Neural cell (in vitro differentiated cells): ENCODE measurements around the gene FAM162B. TPM values are rescaled to one million over a fixed set of nuclear protein-coding genes. Genes with fewer than 3 reads are reported as not detected.

ENCODE experiments used
- H2AFZ ChIP-seq: fragments of 200-600, 300-800 bp; sonication (generic), shearing (Covaris generic); 2 replicates; pipeline ENCODE4 v1.6.0; 2014; ENCODE audit warnings: low read depth, mild to moderate bottlenecking, antibody characterized with exemption, low read length, moderate library complexity
- H3F3A ChIP-seq: fragments of 200-600 bp; shearing (Covaris generic); 2 replicates; pipeline ENCODE4 v1.6.1; 2016; ENCODE audit warnings: mild to moderate bottlenecking, moderate library complexity, mixed read lengths, antibody characterized with exemption, low read length; ENCODE audit not compliant: insufficient read depth, poor library complexity, severe bottlenecking
- H3K27ac ChIP-seq: fragments of 200-600, 300-800 bp; sonication (generic), shearing (Covaris generic); 2 replicates; pipeline ENCODE4 v1.5.1; 2014; ENCODE audit warnings: mild to moderate bottlenecking, low read length, moderate library complexity
- H3K27me3 ChIP-seq: fragments of 300-800, 200-600 bp; sonication (generic), shearing (Covaris generic); 2 replicates; pipeline ENCODE4 v1.6.0; 2014; ENCODE audit warnings: mild to moderate bottlenecking, low read depth, low read length, moderate library complexity; ENCODE audit not compliant: insufficient read depth
- H3K36me3 ChIP-seq: fragments of 300-800, 200-600 bp; sonication (generic), shearing (Covaris generic); 2 replicates; pipeline ENCODE4 v1.5.1; 2014; ENCODE audit warnings: mild to moderate bottlenecking, antibody characterized with exemption, low read length, moderate library complexity; ENCODE audit not compliant: insufficient read depth
- H3K4me2 ChIP-seq: fragments of 300-800, 200-600 bp; sonication (generic), shearing (Covaris generic); 2 replicates; pipeline ENCODE4 v1.6.0; 2014; ENCODE audit warnings: mild to moderate bottlenecking, low read length
- H3K4me3 ChIP-seq: fragments of 300-800, 200-600 bp; sonication (generic), shearing (Covaris generic); 2 replicates; pipeline ENCODE4 v1.5.1; 2014; ENCODE audit warnings: mild to moderate bottlenecking, low read length, moderate library complexity
- H3K79me2 ChIP-seq: fragments of 200-600 bp; shearing (Covaris generic); replicated peaks from 2 replicates; pipeline ENCODE4 v1.6.0; 2014; ENCODE audit warnings: mild to moderate bottlenecking, low read length, moderate library complexity; ENCODE audit not compliant: insufficient read depth
- H3K9ac ChIP-seq: fragments of 300-800, 200-600 bp; sonication (generic), shearing (Covaris generic); 2 replicates; pipeline ENCODE4 v1.6.1; 2016; ENCODE audit warnings: mild to moderate bottlenecking, low read length, mixed read lengths
- H3K9me2 ChIP-seq: fragments of 200-600 bp; shearing (Covaris generic); 2 replicates; pipeline ENCODE4 v1.6.1; 2016; ENCODE audit warnings: mild to moderate bottlenecking, low read length, mixed read lengths; ENCODE audit not compliant: insufficient read depth
- H3K9me3 ChIP-seq: fragments of 200-600, 300-800 bp; sonication (generic), shearing (Covaris generic); 2 replicates; pipeline ENCODE4 v1.6.1; 2016; ENCODE audit warnings: mild to moderate bottlenecking, mixed run types, low read length, moderate library complexity, mixed read lengths
- H4K20me1 ChIP-seq: fragments of 200-600 bp; shearing (Covaris generic); 2 replicates; pipeline ENCODE4 v1.6.1; 2016; ENCODE audit warnings: mild to moderate bottlenecking, mixed run types; ENCODE audit not compliant: insufficient read depth
- CTCF ChIP-seq: fragments of 450-650 bp; IDR thresholded peaks from 2 replicates; pipeline ENCODE4 v1.5.1; 2014; ENCODE audit warnings: antibody characterized with exemption, mild to moderate bottlenecking, moderate library complexity; ENCODE audit not compliant: poor library complexity, severe bottlenecking
- EP300 ChIP-seq: fragments of 450-650 bp; conservative IDR thresholded peaks from 2 replicates; pipeline ENCODE4 v1.6.1; 2014; ENCODE audit warnings: antibody characterized with exemption, mild to moderate bottlenecking, moderate library complexity; ENCODE audit not compliant: poor library complexity, severe bottlenecking
- EZH2 ChIP-seq: fragments of 200-600, 300-800 bp; shearing (Covaris generic), sonication (generic); IDR thresholded peaks from 2 replicates; pipeline ENCODE4 v1.6.1; 2014; ENCODE audit warnings: antibody characterized with exemption, low read length, borderline replicate concordance, mild to moderate bottlenecking; ENCODE audit not compliant: insufficient read depth, poor library complexity, severe bottlenecking
- MXI1 ChIP-seq: fragments of 450-650 bp; conservative IDR thresholded peaks from 2 replicates; pipeline ENCODE4 v1.6.1; 2014; ENCODE audit warnings: antibody characterized with exemption, mild to moderate bottlenecking; ENCODE audit not compliant: poor library complexity, severe bottlenecking
- POLR2AphosphoS5 ChIP-seq: IDR thresholded peaks from 2 replicates; pipeline ENCODE4 v1.6.1; 2012
- RAD21 ChIP-seq: fragments of 450-650 bp; conservative IDR thresholded peaks from 2 replicates; pipeline ENCODE4 v1.6.1; 2014; ENCODE audit warnings: antibody characterized with exemption, mild to moderate bottlenecking, moderate library complexity
- REST ChIP-seq: IDR thresholded peaks from 2 replicates; pipeline ENCODE4 v1.6.1; 2012; ENCODE audit warnings: borderline replicate concordance
- SMC3 ChIP-seq: fragments of 450-650 bp; conservative IDR thresholded peaks from 2 replicates; pipeline ENCODE4 v1.6.1; 2014; ENCODE audit warnings: antibody characterized with exemption, mild to moderate bottlenecking, moderate library complexity; ENCODE audit not compliant: poor library complexity
- TAF1 ChIP-seq: IDR thresholded peaks from 2 replicates; pipeline ENCODE4 v1.6.1; 2012; ENCODE audit warnings: low read depth
- polyA plus RNA-seq: library from polyadenylated mRNA; depleted of rRNA; stranded (reverse); fragments of >200 nt; gene quantifications from 2 replicates; pipeline ENCODE4 v1.2.3, GENCODE V29; 2014

The FAM162B gene
- polyA plus RNA-seq, 1 donor from 2014 or later = not detected

- H4K20me1 ChIP-seq = no peaks in the 10 kb centered on the region
- H3K27me3 ChIP-seq = no peaks in the 10 kb centered on the region
- no peak overlapping the region for H2AFZ ChIP-seq
- H3K4me2 ChIP-seq = no peak overlapping the region
- no peak overlapping the region for H3K9ac ChIP-seq
- no peaks in the 10 kb centered on the region for H3K79me2 ChIP-seq
- no peak overlapping the region for H3K27ac ChIP-seq
- no peaks in the 10 kb centered on the region for H3K9me3 ChIP-seq
- no peaks in the 10 kb centered on the region for H3K9me2 ChIP-seq
- no peaks in the 10 kb centered on the region for H3K36me3 ChIP-seq
- no peaks in the 10 kb centered on the region for H3F3A ChIP-seq
- H3K4me3 ChIP-seq = no peak overlapping the region
- TF ChIP-seq EZH2 (no peak), RAD21 (no peak), TAF1 (no peak), POLR2AphosphoS5 (no peak), EP300 (no peak), CTCF (no peak), SMC3 (no peak), REST (no peak), MXI1 (no peak)
Observed at GRCh38 chr6:116772450-116772849, 6.9 kb upstream of the FAM162B start.

- no peaks in the 10 kb centered on the region for H3K36me3 ChIP-seq
- H3K4me3 ChIP-seq = no peak overlapping the region
- H3K27me3 ChIP-seq = peaks cover 47% of the 10 kb centered on the region
Observed at GRCh38 chr6:116767715-116768114, 2.2 kb upstream of the FAM162B start.

More at GRCh38 chr6:116767715-116768114, 2.2 kb upstream of the FAM162B start:
- H3K9ac ChIP-seq = no peak overlapping the region
- no peaks in the 10 kb centered on the region for H3K9me3 ChIP-seq
- TF ChIP-seq REST (no peak), POLR2AphosphoS5 (no peak), MXI1 (no peak), SMC3 (no peak), TAF1 (no peak), EP300 (no peak), EZH2 (no peak), RAD21 (no peak), CTCF (no peak)
- H3K27ac ChIP-seq = no peak overlapping the region
- H3K4me2 ChIP-seq = no peak overlapping the region
- no peak overlapping the region for H2AFZ ChIP-seq
- H3K79me2 ChIP-seq = no peaks in the 10 kb centered on the region
- H3K9me2 ChIP-seq = no peaks in the 10 kb centered on the region
- H3F3A ChIP-seq = no peaks in the 10 kb centered on the region
- H4K20me1 ChIP-seq = no peaks in the 10 kb centered on the region
